ENCODE data around the gene PRKAG2. TPM values are rescaled to one million over a fixed set of nuclear protein-coding genes. Genes with fewer than 3 reads are reported as not detected.

The PRKAG2 gene
- total RNA-seq, 1 donor from 2014 or later = 15.7 TPM

DNA sequence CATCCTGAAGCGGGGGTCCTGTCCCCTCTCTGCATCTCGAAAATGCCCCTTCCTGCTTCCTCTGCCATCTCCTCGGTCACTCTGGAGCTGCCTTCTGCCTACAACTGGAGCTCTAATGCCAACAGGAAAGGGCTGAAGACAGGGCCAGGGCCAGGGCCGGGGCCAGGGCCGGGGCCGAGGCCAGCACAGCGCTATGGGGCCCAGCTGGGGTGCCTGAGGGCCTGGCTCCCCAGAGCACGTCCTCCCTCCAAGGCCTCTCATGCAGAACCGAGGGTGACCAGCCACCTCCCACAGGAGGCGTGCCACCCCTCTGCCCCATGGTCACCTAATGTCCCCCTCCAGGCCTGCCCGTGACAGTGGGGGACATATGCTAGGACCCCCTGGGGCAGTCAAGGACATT lies 155.7 kb downstream of the PRKAG2 start:
- H3K27me3 Mint-ChIP-seq (ENCODE audit: low read depth) = no peaks in the 10 kb centered on the region
- H3K9me3 Mint-ChIP-seq = no peaks in the 10 kb centered on the region
- TF ChIP-seq, protein P1, sequence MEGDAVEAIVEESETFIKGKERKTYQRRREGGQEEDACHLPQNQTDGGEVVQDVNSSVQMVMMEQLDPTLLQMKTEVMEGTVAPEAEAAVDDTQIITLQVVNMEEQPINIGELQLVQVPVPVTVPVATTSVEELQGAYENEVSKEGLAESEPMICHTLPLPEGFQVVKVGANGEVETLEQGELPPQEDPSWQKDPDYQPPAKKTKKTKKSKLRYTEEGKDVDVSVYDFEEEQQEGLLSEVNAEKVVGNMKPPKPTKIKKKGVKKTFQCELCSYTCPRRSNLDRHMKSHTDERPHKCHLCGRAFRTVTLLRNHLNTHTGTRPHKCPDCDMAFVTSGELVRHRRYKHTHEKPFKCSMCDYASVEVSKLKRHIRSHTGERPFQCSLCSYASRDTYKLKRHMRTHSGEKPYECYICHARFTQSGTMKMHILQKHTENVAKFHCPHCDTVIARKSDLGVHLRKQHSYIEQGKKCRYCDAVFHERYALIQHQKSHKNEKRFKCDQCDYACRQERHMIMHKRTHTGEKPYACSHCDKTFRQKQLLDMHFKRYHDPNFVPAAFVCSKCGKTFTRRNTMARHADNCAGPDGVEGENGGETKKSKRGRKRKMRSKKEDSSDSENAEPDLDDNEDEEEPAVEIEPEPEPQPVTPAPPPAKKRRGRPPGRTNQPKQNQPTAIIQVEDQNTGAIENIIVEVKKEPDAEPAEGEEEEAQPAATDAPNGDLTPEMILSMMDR (IDR thresholded peaks at IDR 0.05; ENCODE audit: unreplicated experiment) = no peak
- H3K27ac Mint-ChIP-seq = no peak overlapping the region
- H3K4me3 Mint-ChIP-seq = no peak overlapping the region
- DNase-seq (ENCODE audit: low spot score in 2 of 2, unreplicated experiment in 2 of 2) = no peak
- H3K36me3 Mint-ChIP-seq = no peaks in the 10 kb centered on the region
- H3K4me1 Mint-ChIP-seq = peaks cover 4% of the 10 kb centered on the region

DNA sequence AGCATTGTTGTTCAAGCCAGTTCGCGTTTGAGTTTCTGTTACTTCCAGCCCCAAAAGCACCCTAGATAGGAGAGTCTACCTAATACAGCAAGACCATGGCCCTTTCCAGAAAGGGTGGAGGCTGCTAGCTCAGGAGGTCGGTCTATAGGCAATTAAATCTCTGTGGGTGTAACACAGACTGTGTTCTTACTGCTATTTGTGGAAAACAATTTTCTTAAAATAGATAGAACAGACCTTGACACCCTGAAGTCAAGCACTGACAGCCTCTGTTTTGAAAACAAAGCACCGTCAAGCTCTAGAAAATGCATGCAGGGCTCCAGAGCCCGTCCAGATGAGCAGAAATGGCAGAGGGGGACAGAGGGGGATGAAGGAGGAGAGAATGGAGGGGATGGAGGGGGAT lies 156.6 kb downstream of the PRKAG2 start:
- H3K27me3 Mint-ChIP-seq (ENCODE audit: low read depth) = no peaks in the 10 kb centered on the region
- H3K4me1 Mint-ChIP-seq = no peaks in the 10 kb centered on the region
- DNase-seq (ENCODE audit: low spot score in 2 of 2, unreplicated experiment in 2 of 2) = no peak
- no peaks in the 10 kb centered on the region for H3K36me3 Mint-ChIP-seq
- H3K9me3 Mint-ChIP-seq = no peaks in the 10 kb centered on the region
- TF ChIP-seq, protein P1 (IDR thresholded peaks at IDR 0.05; ENCODE audit: unreplicated experiment) = no peak
- H3K4me3 Mint-ChIP-seq = no peak overlapping the region
- no peak overlapping the region for H3K27ac Mint-ChIP-seq

DNA sequence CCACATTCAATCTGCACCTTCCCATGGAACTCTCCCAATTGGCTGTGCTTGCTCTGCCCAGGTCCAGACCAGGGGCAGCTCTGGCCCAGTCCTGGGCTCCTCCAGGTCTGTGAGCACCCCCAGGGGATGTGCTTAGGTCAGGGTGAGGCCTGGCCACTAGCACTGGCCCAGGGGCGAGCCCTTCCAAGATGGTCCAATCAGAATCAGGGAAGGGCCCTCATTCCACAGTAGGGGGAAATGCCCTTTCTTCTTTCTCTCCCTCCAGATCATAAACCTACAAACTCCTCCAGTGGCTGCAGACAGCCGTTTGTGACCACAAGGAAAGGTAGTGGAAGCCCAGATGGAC lies 157.0 kb downstream of the PRKAG2 start:
- Mint-ChIP-seq H3K9me3 (no peaks in the 10 kb centered on the region), H3K4me3 (no peak overlapping the region)

DNA sequence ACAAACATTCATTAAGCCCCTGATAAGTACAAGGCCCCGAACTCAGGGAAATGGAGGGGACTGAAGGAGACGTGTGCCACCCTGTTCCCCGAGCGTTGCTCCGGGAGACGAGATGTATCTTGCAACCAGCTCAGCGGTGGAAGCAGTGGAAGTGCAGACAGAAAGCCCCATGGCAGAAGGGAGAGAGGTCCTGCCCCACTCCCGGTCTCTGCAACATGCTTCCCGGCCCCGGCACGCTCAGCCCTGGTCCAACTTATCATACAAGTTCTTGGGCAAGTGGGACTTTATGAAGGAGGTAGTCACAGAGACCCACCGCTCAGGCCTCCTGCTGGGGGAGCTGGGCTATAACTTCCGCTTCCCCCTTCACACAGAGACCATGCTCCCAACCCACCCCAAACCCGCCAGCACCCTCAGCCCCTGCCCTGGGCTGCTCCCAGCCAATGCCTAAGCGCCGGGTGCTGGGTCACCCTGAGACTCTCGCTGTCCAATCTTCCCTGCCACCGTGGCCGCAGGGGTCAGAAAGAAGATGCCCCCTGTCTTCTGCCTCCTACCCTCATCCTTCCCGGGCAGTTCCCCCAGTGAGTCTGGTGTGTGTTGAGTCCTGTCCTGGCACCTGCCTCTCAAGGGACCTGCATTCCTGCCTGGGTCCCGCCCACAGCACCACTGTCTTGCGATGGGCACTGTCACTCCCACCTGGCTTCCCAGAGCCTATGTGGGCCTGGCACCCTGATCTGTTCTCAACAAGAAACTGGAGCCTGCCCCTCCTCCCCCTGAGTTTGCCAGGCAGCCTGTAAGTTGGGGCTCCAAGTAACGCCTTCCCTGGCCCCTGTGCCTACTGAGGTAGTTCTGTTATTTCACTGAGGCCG lies 157.7 kb downstream of the PRKAG2 start:
- Mint-ChIP-seq H3K4me3 (no peak overlapping the region), H3K4me1 (no peaks in the 10 kb centered on the region), H3K27me3 (ENCODE audit: low read depth) (no peaks in the 10 kb centered on the region), H3K27ac (no peak overlapping the region), H3K9me3 (no peaks in the 10 kb centered on the region), H3K36me3 (no peaks in the 10 kb centered on the region)
- no peak for DNase-seq (ENCODE audit: low spot score in 2 of 2, unreplicated experiment in 2 of 2)
- TF ChIP-seq, protein P1 (IDR thresholded peaks at IDR 0.05; ENCODE audit: unreplicated experiment) = no peak

More for the DNA sequence above, 157.0 kb downstream of the PRKAG2 start:
- H3K36me3 Mint-ChIP-seq = no peaks in the 10 kb centered on the region
- TF ChIP-seq, protein P1 (IDR thresholded peaks at IDR 0.05; ENCODE audit: unreplicated experiment) = no peak
- H3K27ac Mint-ChIP-seq = no peak overlapping the region
- no peaks in the 10 kb centered on the region for H3K4me1 Mint-ChIP-seq
- DNase-seq (ENCODE audit: low spot score in 2 of 2, unreplicated experiment in 2 of 2) = no peak
- H3K27me3 Mint-ChIP-seq (ENCODE audit: low read depth) = no peaks in the 10 kb centered on the region

DNA sequence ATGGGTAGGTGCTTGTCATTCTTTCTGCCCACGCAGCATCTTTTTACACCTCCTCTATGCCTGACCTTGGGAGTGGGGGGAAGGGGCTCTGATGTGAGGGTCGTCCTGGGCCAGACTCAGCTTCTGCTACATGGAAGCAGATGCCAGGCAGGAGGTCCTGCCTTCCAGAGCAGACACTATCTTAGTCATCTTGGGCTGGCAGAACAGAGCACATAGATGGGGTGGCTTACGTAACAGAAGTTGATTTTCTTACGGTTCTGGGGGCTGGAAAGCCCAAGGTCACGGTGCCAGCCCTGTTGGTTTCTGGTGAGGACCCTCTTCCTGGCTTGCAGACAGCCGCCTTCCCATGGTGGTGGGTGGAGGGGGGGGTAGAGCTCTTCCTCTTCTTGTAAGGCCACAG lies 159.0 kb downstream of the PRKAG2 start:
- Mint-ChIP-seq H3K9me3 (no peaks in the 10 kb centered on the region), H3K4me3 (no peak overlapping the region), H3K27ac (no peak overlapping the region), H3K4me1 (no peaks in the 10 kb centered on the region), H3K27me3 (ENCODE audit: low read depth) (no peaks in the 10 kb centered on the region), H3K36me3 (no peaks in the 10 kb centered on the region)
- TF ChIP-seq, protein P1 (IDR thresholded peaks at IDR 0.05; ENCODE audit: unreplicated experiment) = no peak
- no peak for DNase-seq (ENCODE audit: low spot score in 2 of 2, unreplicated experiment in 2 of 2)
